Body of pancreas (tissue), 4 donors: ENCODE measurements around the gene SYNE1.

Experiments
- CTCF ChIP-seq, 7 experiments: fragments of 450-650 bp in 4 of 7; fragments of 200-600 bp in 3 of 7; sonication (generic) in 3 of 7; IDR thresholded peaks; one replicate each; pipeline ENCODE4 v1.5.1; 2016 to 2019; ENCODE audit warnings: antibody characterized with exemption in 7 of 7
- POLR2A ChIP-seq, 3 donors: fragments of 450-650 bp; IDR thresholded peaks; one replicate each; pipeline ENCODE4 v1.6.1; 2016; ENCODE audit warnings: antibody characterized with exemption in 3 of 3, mild to moderate bottlenecking in 2 of 3

GRCh38 chr6:152314483-152314832 is 322.7 kb downstream of the SYNE1 start:
- TF ChIP-seq CTCF (IDR thresholded peaks at IDR 0.05) (no peak), POLR2A (IDR thresholded peaks at IDR 0.05) (no peak)
